Large intestine (tissue), 3 donors: ENCODE measurements around the gene PTPN20. TPM values are rescaled to one million over a fixed set of nuclear protein-coding genes. Genes with fewer than 3 reads are reported as not detected.

Experiments used
- DNase-seq, 2 donors: peaks; one replicate each; pipeline versions ENCODE4 v3.0.0 to v3.0.0-alpha.2; 2013
- H3K27ac ChIP-seq: one replicate; pipeline ENCODE4 v1.5.1; 2013; ENCODE audit warnings: low read length
- H3K27me3 ChIP-seq: 2 replicates; pipeline ENCODE4 v1.6.1; 2013; ENCODE audit warnings: low read length; ENCODE audit not compliant: control insufficient read depth, insufficient read depth
- H3K36me3 ChIP-seq: 2 replicates; pipeline ENCODE4 v1.6.1; 2013; ENCODE audit warnings: low read length; ENCODE audit not compliant: control insufficient read depth, insufficient read depth
- H3K4me1 ChIP-seq: one replicate; pipeline ENCODE4 v1.6.1; 2013; ENCODE audit warnings: low read length; ENCODE audit not compliant: control insufficient read depth, insufficient read depth
- H3K4me3 ChIP-seq: one replicate; pipeline ENCODE4 v1.5.1; 2013; ENCODE audit warnings: low read length
- H3K9me3 ChIP-seq: one replicate; pipeline ENCODE4 v1.6.1; 2013; ENCODE audit warnings: mild to moderate bottlenecking, low read depth, low read length, moderate library complexity; ENCODE audit not compliant: control insufficient read depth
- WGBS: methylation state at CpG from one replicate; pipeline ENCODE4 v1.1.5; 2013; ENCODE audit warnings: low lambda C conversion rate; ENCODE audit not compliant: insufficient coverage; 5-methylcytosine and 5-hydroxymethylcytosine counted together
- polyA plus RNA-seq: library from polyadenylated mRNA; unstranded; fragments of 120-200 nt; gene quantifications from one replicate; pipeline ENCODE4 v1.2.1, GENCODE V29; 2013

PTPN20 gene
- polyA plus RNA-seq, 1 donor, result 1.5 TPM

DNA sequence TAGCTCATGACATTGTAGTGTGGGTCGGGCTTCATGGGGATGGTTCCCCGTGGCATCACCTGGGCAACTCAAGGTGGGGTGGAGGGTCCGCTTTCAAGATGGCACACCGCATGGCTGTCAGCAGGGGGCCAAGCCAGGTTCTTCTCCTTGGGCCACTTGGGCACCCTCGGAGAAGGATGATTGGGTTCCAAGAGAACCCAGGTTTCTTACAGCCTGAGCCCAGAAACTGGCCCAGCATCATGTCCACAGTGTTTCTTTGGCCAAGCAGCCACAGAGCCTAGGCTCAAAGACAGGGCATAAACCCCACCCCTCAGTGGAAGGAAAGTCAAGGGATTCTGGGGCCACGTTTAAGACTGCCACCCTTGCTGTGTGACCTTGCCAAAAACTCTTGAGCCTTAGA is 110.6 kb downstream of the PTPN20 start:
- H3K27me3 ChIP-seq, result no peaks in the 10 kb centered on the region
- H3K36me3 ChIP-seq, result no peaks in the 10 kb centered on the region
- no peaks in the 10 kb centered on the region for H3K9me3 ChIP-seq
- H3K4me1 ChIP-seq, result no peaks in the 10 kb centered on the region
- no CpG with 5 or more reads among the region's 6 CpGs for WGBS
- no peak overlapping the region for H3K4me3 ChIP-seq
- DNase-seq, result no peak
- no peak overlapping the region for H3K27ac ChIP-seq

DNA sequence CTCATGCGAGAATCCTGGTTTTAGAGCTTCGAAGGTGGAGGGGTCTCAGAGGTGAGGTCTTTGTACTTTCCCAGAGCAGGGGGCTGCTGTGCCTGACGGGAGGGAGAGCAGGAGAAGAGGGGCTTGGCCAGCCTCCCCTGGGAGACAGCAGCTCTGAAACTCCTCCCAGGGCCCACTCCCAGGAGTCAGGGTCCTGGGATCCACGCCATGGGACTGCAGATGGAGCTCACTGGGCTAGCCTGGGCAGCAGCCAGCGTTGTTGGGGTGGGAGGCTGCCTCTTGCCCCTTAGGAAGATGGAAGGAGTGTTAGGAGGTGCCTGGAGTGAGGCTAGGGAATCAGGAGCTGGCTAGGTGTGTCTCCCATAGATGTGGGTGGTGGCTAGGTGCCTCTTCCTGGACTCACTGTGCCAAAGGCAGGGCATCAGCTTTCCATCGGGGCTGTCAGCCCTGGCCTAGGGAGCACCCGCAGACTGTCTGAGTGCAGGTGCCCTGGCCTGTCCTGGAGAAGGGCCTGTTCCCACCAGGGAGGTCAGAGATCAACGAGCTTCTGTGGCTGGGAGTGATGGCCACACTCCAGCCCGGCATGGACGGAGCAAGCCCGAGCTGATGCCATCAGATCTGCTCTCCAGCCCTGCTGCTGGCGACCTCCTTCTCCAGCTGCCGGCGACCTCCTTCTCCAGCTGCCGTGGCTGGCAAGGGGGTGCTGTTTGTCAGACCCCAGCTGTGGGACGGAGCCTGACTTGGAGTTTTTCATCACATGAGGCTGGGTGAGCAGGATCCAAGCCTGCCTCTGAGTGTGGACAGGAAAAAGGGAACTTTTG is 111.3 kb downstream of the PTPN20 start:
- Histone ChIP-seq H3K27me3 (no peaks in the 10 kb centered on the region), H3K4me1 (no peaks in the 10 kb centered on the region), H3K9me3 (no peaks in the 10 kb centered on the region), H3K36me3 (no peaks in the 10 kb centered on the region), H3K4me3 (no peak overlapping the region), H3K27ac (no peak overlapping the region)
- no peak for DNase-seq
- no CpG with 5 or more reads among the region's 16 CpGs for WGBS

DNA sequence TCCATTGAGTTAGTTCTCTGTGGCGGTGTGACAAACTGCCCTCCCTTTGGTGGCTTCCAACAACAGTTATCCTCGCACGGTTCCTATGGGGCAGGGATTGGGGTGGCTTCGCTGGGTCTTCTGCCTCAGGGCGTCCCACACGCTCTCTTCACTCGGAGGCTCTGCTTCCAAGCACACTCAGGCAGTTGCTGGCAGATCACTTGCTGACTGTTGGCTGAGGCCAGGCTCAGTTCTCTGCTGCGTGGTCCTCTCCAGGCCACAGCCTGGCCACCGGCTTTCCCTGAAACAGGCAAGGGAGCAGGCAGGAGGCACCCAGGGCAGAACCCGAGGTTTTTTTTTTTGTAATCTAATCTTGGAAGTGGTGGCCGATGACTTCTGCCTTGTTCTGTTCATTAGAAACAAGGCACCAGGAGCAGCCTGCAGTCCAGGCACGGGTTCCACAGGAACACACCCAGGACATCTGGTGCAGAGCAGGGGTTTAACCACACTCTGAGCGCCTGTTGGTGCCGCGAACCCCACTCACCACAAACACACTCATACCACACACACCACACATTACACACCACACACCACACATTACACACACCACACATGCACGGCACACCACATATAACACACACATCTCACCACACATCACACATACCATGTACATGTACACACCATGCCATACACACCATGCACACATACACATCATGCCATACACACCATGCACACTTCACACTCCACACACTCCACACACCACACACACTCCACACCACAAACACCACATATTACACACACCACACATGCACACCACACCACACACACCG is 112.2 kb downstream of the PTPN20 start:
- Histone ChIP-seq H3K27me3 (no peaks in the 10 kb centered on the region), H3K4me3 (no peak overlapping the region), H3K4me1 (no peaks in the 10 kb centered on the region), H3K9me3 (no peaks in the 10 kb centered on the region), H3K36me3 (no peaks in the 10 kb centered on the region), H3K27ac (no peak overlapping the region)
- no peak for DNase-seq
- WGBS, result no CpG with 5 or more reads among the region's 17 CpGs

DNA sequence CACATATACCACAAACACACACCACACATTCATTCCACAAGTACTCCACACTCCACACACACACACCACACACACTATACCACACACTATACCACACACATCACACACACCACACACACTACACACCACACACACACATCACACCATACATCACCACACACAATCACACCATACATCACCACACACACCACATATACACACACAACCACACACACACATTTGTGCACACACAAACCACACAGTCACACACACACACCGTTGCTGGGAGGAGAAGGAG is 112.8 kb downstream of the PTPN20 start:
- DNase-seq, result no peak
- no CpG with 5 or more reads among the region's 1 CpG for WGBS
- Histone ChIP-seq H3K27ac (no peak overlapping the region), H3K4me1 (no peaks in the 10 kb centered on the region), H3K27me3 (no peaks in the 10 kb centered on the region), H3K9me3 (no peaks in the 10 kb centered on the region), H3K36me3 (no peaks in the 10 kb centered on the region), H3K4me3 (no peak overlapping the region)

DNA sequence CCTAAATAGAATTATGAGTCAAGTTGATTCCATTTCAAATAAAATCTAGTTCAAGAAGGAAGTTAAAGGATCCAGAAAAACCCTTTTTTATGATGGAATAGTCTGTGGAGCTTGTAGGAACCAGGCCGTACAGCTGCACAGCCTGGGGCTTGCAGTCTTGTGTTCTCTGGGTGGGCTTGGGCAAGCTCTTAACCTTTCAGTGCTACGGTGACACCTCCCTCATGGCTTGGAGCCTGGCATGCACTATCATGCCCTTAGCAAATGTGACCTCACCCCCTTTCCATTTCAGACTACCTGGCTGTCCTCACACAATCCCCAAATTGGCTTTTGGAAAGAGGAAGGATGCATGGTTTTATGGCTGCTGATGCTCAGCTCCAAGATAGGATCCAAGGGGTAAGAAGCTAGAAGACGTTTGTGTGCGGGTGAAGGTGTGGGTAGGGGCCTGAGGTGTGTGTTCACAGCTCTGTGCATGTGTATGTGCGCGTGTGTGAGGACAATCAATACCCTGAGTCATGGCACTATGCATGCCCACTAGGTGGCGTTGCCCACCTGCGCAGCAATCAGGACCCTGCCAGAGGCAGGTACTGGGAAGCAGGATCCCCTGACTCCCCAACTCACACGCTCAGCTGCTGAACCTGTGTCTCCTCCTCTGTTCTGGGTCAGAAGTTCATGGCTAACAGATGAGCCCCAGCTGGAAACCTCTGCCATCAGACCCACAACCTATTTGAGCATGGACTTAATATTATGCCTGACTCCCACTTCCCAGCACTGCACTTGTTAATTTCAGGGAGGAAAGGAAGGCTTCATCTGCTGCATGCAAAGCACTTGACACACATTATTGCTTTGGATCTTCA is 113.4 kb downstream of the PTPN20 start:
- Histone ChIP-seq H3K4me3 (no peak overlapping the region), H3K27me3 (no peaks in the 10 kb centered on the region), H3K4me1 (no peaks in the 10 kb centered on the region), H3K36me3 (no peaks in the 10 kb centered on the region), H3K9me3 (no peaks in the 10 kb centered on the region), H3K27ac (no peak overlapping the region)
- peak; percentile 42 to 50 for DNase-seq
- no CpG with 5 or more reads among the region's 9 CpGs for WGBS

DNA sequence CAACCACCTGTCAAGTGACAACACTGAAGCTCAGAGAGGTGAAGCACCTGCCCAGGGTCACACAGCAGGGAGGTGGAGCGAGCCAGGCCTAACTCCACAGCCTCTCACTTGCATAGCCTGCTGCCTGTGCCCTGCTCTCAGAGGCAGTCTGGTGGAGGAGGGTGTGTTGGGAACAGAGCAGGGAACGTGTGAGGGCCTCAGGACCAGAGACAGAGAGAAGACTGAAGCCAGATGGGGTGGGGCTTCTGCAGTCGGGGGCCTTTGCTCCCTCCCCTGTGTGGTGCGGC is 114.0 kb downstream of the PTPN20 start:
- no peak overlapping the region for H3K27ac ChIP-seq
- no peak overlapping the region for H3K4me3 ChIP-seq
- H3K9me3 ChIP-seq, result no peaks in the 10 kb centered on the region
- no peaks in the 10 kb centered on the region for H3K27me3 ChIP-seq
- WGBS, result no CpG with 5 or more reads among the region's 4 CpGs
- no peaks in the 10 kb centered on the region for H3K36me3 ChIP-seq
- no peak for DNase-seq
- H3K4me1 ChIP-seq, result no peaks in the 10 kb centered on the region

DNA sequence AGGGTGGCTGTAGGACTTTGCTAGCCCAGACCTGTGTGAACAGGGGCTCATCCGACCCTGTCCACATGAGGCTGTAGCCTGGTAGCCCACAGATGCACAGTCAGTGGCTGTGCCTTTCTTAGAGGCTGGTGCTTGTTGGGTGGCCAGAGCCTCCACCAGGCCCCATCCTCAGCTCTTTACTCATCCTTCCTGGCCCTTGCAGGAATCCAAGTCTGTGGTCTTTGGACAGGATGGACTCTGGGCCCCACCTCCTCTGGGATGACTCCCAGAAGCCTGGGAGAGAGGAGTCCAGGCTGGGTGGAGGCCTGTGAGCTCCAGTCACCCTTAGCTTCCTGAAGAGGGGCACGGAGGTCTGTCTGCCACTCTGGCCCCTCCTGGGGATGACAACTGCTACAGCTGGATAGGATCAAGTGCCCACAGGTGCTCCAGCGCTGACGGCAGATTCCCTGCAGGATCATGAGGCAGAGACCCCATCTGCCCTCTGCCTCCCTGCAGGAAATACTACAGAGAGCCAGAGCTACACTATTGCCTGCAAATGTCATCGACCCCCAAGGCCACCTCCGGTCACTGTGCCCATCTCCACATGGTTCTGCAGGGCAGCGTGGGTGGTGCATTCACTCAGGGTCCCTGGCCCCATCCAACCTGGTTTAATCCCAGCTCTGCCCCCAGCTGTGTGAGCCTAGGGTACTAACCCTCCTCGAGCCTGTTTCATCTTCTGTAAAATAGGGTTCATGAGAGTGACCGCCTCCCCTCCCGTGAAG is 114.5 kb downstream of the PTPN20 start:
- Histone ChIP-seq H3K27ac (no peak overlapping the region), H3K36me3 (no peaks in the 10 kb centered on the region), H3K4me1 (no peaks in the 10 kb centered on the region), H3K4me3 (no peak overlapping the region), H3K27me3 (no peaks in the 10 kb centered on the region), H3K9me3 (no peaks in the 10 kb centered on the region)
- no peak for DNase-seq
- no CpG with 5 or more reads among the region's 10 CpGs for WGBS

DNA sequence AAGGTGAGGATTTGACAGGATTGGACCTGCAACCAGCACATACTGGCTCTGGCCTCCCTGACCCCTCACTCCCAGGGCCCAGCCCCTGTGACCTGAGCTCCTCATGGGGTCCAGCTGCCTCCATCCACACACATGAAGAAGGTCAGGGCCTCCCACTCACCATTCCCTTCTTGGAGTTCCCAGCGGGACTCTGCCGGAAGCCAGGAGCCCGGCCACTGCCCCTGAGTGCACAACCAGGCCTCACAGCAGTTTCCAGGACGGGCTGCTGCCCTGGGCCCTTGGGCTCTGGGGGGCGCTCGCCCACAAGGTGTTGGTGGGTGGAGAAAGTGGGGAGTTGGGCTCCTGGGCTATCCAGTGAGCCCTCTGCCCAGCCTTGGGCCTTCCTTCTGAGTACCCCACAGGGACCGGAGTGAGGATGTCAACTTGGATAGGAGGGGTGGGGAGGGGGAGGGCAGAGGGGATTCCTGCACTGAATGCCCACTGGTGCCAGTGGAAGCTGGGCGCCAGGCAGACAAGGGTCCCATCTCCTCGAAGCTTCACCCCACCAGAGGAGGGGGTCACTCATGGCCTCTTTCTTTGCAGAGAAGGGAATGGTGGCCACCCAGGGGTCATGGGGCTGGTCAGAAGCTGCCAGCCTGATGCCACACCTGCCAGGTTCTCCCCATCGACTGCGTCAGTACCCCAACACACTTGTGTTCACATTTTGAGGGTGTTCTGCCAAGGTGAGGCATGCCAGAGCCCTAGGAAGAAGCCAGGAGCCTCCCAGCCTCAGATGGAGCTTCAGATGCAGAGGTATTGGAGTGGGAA is 115.3 kb downstream of the PTPN20 start:
- no peak overlapping the region for H3K4me3 ChIP-seq
- no CpG with 5 or more reads among the region's 11 CpGs for WGBS
- no peak for DNase-seq

DNA sequence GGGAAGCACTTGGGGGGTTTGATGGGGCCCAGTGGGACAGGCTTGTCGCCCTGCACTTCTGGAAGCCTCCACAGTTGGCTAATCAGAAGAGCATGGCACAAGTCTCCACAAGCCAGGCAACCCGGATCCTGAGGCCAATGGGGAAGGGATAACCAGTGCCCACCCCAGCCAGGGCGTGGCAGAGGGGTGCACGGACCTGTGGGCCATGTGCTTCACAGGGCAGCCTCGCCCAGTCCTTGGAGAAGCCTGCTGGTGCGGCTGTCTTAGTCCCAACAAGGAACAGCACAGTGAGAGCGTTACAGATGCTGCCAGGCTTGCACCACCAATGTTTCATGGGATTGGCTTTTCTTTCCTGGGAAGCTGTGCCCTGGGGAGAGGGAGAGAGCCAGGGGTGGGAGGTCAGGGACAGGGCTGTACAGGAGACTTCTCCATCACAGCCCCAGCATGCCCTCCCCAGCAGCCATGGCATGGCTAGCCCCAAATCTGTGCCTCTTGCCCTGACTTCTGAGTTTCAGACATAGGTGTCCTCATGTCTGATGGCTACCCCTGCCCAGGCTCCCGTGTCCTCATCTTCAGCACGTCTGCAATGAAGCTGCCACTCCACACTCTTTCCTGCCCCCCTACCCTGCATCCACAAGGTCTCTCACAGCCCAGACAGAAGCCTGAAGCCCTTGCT is 116.0 kb downstream of the PTPN20 start:
- Histone ChIP-seq H3K27ac (no peak overlapping the region), H3K27me3 (no peaks in the 10 kb centered on the region), H3K9me3 (no peaks in the 10 kb centered on the region), H3K4me3 (no peak overlapping the region), H3K36me3 (no peaks in the 10 kb centered on the region), H3K4me1 (no peaks in the 10 kb centered on the region)
- DNase-seq, result no peak
- no CpG with 5 or more reads among the region's 9 CpGs for WGBS

More for the DNA sequence above, 115.3 kb downstream of the PTPN20 start:
- no peak overlapping the region for H3K27ac ChIP-seq
- H3K27me3 ChIP-seq, result no peaks in the 10 kb centered on the region
- no peaks in the 10 kb centered on the region for H3K36me3 ChIP-seq
- no peaks in the 10 kb centered on the region for H3K4me1 ChIP-seq
- H3K9me3 ChIP-seq, result no peaks in the 10 kb centered on the region
